ENCODE results near the gene ITGA1. TPM values are rescaled to one million over a fixed set of nuclear protein-coding genes. Genes with fewer than 3 reads are reported as not detected.

ITGA1 gene
- total RNA-seq, 1 donor from 2014 or later: 42.7 TPM

DNA sequence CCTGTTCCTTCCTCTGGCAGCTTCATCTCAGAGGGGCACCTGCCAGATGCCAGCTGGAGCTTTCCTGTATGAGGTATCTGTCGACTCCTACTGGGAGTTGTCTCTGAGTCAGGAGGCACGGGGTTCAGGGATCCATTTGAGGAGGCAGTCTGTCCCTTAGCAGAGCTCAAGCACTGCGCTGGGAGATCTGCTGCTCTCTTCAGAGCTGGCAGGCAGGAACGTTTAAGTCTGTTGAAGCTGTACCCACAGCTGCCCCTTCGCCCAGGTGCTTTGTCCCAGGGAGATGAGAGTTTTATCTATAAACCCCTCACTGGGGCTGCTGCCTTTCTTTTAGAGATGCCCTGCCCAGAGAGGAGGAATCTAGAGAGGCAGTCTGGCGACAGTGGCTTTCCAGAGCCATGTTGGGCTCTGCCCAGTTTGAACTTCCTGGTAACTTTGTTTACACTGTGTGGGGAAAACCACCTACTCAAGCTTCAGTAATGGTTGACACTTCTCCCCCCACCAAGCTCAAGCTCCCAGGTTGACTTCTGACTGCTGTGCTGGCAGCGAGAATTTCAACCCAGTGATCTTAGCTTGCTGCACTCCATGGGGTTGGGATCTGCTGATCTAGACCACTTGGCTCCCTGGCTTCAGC lies 189.7 kb downstream of the ITGA1 start:
- intact Hi-C loops (cut with DNase I): no loop called here
- no peak overlapping the region for H3K4me3 ChIP-seq
- DNase-seq (ENCODE audit: extremely low spot score in 2 of 2): no peak
- H3K36me3 ChIP-seq: no peaks in the 10 kb centered on the region
- H3K4me1 ChIP-seq: no peaks in the 10 kb centered on the region
- H3K27me3 ChIP-seq: no peaks in the 10 kb centered on the region
- TF ChIP-seq, protein P1, sequence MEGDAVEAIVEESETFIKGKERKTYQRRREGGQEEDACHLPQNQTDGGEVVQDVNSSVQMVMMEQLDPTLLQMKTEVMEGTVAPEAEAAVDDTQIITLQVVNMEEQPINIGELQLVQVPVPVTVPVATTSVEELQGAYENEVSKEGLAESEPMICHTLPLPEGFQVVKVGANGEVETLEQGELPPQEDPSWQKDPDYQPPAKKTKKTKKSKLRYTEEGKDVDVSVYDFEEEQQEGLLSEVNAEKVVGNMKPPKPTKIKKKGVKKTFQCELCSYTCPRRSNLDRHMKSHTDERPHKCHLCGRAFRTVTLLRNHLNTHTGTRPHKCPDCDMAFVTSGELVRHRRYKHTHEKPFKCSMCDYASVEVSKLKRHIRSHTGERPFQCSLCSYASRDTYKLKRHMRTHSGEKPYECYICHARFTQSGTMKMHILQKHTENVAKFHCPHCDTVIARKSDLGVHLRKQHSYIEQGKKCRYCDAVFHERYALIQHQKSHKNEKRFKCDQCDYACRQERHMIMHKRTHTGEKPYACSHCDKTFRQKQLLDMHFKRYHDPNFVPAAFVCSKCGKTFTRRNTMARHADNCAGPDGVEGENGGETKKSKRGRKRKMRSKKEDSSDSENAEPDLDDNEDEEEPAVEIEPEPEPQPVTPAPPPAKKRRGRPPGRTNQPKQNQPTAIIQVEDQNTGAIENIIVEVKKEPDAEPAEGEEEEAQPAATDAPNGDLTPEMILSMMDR (IDR thresholded peaks at IDR 0.05): no peak
- TF ChIP-seq POLR2AphosphoS5 (IDR thresholded peaks at IDR 0.05; ENCODE audit: insufficient read depth in 1 of 2, low read depth in 1 of 2): no peak
- no peak for TF ChIP-seq POLR2A (IDR thresholded peaks at IDR 0.05)
- no peaks in the 10 kb centered on the region for H3K9me3 ChIP-seq
- no peak overlapping the region for H3K27ac ChIP-seq

DNA sequence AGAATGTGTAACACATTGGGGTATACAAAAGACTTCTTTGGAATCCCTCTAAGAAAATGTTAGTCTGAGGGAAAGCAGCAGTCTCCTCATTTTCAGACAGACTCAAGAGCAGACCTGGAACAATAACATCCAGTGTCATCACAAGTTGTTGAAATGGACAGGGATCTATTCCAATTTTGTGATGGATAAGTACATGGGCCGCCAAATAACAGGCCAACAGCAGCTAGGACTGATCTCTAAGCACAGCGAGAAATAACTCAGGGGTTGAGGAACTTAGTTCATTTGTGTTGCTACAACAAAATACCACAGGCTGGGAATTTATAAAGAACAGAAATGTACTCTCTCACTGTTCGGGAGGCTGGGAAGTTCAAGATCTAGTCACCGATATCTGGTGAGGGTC lies 193.8 kb downstream of the ITGA1 start:
- Histone ChIP-seq H3K27me3 (no peaks in the 10 kb centered on the region), H3K36me3 (no peaks in the 10 kb centered on the region), H3K4me1 (no peaks in the 10 kb centered on the region), H3K9me3 (no peaks in the 10 kb centered on the region), H3K27ac (no peak overlapping the region), H3K4me3 (no peak overlapping the region)
- TF ChIP-seq POLR2AphosphoS5 (IDR thresholded peaks at IDR 0.05; ENCODE audit: insufficient read depth in 1 of 2, low read depth in 1 of 2) (no peak), POLR2A (IDR thresholded peaks at IDR 0.05) (no peak)
- TF ChIP-seq, protein P1 (IDR thresholded peaks at IDR 0.05): no peak
- intact Hi-C loops (cut with DNase I): no loop called here
- no peak for DNase-seq (ENCODE audit: extremely low spot score in 2 of 2)

DNA sequence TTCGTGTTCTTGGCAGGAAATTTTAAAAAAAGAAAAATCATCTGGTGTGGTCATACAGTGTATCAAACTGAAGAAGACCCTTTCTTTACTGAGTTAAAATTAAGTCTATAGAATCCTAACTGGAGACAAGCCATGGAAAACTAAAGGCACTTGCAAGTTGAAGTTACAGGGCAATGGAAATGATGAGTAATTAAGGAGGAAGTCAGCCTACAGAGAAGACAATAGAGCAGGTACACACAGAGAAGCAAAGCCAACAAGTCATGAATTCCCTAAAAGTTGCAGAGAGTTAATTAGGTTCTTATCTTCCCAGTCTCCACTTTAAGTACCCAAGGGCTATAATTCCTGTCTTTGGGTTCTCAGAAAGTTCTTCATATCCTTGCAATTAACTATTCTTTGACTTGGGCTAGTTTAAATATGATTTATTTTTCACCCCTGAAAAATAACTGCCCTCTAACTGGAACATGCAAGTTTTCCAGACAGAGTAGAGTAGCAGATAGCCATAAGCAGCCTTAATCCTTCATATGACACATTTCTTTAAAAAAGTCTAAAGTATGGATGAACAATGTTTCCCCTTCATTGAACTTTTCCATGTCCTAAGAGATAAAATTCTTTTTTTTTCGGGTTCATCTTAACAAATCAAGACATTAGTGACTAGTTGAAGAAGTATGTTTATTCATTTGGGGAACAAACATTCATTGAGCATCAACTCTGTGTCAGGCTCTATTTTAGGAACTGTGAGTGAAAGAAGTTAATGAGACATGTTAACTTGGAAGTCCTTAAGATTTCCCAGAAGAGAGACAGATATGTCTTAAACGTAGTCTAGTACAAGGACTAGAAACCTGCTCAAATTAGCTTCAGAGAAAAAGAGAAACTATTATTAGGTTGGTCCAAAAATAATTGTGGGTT lies 196.3 kb downstream of the ITGA1 start:
- no peak overlapping the region for H3K27ac ChIP-seq
- no peaks in the 10 kb centered on the region for H3K36me3 ChIP-seq
- no peak for DNase-seq (ENCODE audit: extremely low spot score in 2 of 2)
- H3K27me3 ChIP-seq: no peaks in the 10 kb centered on the region
- no peak overlapping the region for H3K4me3 ChIP-seq
- no peaks in the 10 kb centered on the region for H3K9me3 ChIP-seq
- intact Hi-C loops (cut with DNase I): no loop called here
- TF ChIP-seq POLR2AphosphoS5 (IDR thresholded peaks at IDR 0.05; ENCODE audit: insufficient read depth in 1 of 2, low read depth in 1 of 2) (no peak), POLR2A (IDR thresholded peaks at IDR 0.05) (no peak)
- TF ChIP-seq, protein P1 (IDR thresholded peaks at IDR 0.05): no peak
- H3K4me1 ChIP-seq: peaks cover 4% of the 10 kb centered on the region

DNA sequence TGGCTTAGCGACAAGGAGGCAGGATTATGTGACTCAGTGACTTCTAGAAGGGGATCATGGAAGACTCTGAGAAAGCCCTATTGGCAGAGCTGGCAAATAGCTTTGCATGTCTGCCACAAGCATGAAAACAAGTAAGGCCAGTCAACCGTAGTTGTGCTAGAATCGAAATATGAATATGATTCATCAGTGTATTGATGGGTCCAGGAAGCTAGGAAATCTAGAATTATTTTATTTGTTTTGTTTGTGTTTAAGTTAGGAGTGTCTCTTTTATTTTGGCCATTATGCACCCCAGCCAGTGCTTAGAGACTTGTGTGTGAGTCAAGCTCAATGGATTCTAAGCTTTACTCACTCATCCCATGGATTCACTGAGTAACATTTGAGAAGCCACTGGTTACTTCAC lies 197.6 kb downstream of the ITGA1 start:
- TF ChIP-seq POLR2A (IDR thresholded peaks at IDR 0.05) (no peak), POLR2AphosphoS5 (IDR thresholded peaks at IDR 0.05; ENCODE audit: insufficient read depth in 1 of 2, low read depth in 1 of 2) (peak in 1 of 2 donors; percentile 26)
- TF ChIP-seq, protein P1 (IDR thresholded peaks at IDR 0.05): no peak
- Histone ChIP-seq H3K27me3 (no peaks in the 10 kb centered on the region), H3K4me1 (peaks cover 8% of the 10 kb centered on the region), H3K36me3 (no peaks in the 10 kb centered on the region), H3K27ac (no peak overlapping the region), H3K4me3 (no peak overlapping the region), H3K9me3 (no peaks in the 10 kb centered on the region)
- intact Hi-C loops (cut with DNase I): no loop called here
- DNase-seq (ENCODE audit: extremely low spot score in 2 of 2): no peak

Data from vagina (tissue), 2 donors.